ENCODE measurements around the gene CLINT1. TPM values are rescaled to one million over a fixed set of nuclear protein-coding genes. Genes with fewer than 3 reads are reported as not detected.

CLINT1 gene
- total and polyA plus RNA-seq, 2 donors, result 44.7 to 54.1 TPM

GRCh38 chr5:157764531-157764930 lies 94.4 kb downstream of the CLINT1 start:
- Histone ChIP-seq H3K27me3 (ENCODE audit: control insufficient read depth in 2 of 2, insufficient read depth in 1 of 2, low read length in 1 of 2) (no peaks in the 10 kb centered on the region), H3K27ac (ENCODE audit: low read depth in 1 of 2, low read length in 1 of 2) (no peak overlapping the region), H3K9me3 (ENCODE audit: control insufficient read depth in 2 of 2, insufficient read depth in 1 of 2, low read length in 1 of 2) (no peaks in the 10 kb centered on the region), H3K4me1 (ENCODE audit: control insufficient read depth in 2 of 2, insufficient read depth in 2 of 2, low read length in 2 of 2) (no peaks in the 10 kb centered on the region), H3K36me3 (ENCODE audit: control insufficient read depth in 2 of 2, insufficient read depth in 2 of 2, low read length in 1 of 2) (no peaks in the 10 kb centered on the region), H3K4me3 (ENCODE audit: low read length in 2 of 2) (no peak overlapping the region)
- DNase-seq (ENCODE audit: low read depth in 6 of 9, low spot score in 9 of 9), result no peak
- WGBS, result 96% methylated on average over 6 of the region's 6 CpGs

GRCh38 chr5:157761690-157762621 lies 97.0 kb downstream of the CLINT1 start:
- Histone ChIP-seq H3K9me3 (ENCODE audit: control insufficient read depth in 2 of 2, insufficient read depth in 1 of 2, low read length in 1 of 2) (no peaks in the 10 kb centered on the region), H3K4me3 (ENCODE audit: low read length in 2 of 2) (no peak overlapping the region), H3K27ac (ENCODE audit: low read depth in 1 of 2, low read length in 1 of 2) (no peak overlapping the region), H3K36me3 (ENCODE audit: control insufficient read depth in 2 of 2, insufficient read depth in 2 of 2, low read length in 1 of 2) (no peaks in the 10 kb centered on the region), H3K4me1 (ENCODE audit: control insufficient read depth in 2 of 2, insufficient read depth in 2 of 2, low read length in 2 of 2) (no peaks in the 10 kb centered on the region), H3K27me3 (ENCODE audit: control insufficient read depth in 2 of 2, insufficient read depth in 1 of 2, low read length in 1 of 2) (no peaks in the 10 kb centered on the region)
- 54% methylated on average over 10 of the region's 10 CpGs for WGBS
- DNase-seq (ENCODE audit: low read depth in 6 of 9, low spot score in 9 of 9), result peak in 6 of 9 donors; percentile 21 to 66 (median 32)

DNA sequence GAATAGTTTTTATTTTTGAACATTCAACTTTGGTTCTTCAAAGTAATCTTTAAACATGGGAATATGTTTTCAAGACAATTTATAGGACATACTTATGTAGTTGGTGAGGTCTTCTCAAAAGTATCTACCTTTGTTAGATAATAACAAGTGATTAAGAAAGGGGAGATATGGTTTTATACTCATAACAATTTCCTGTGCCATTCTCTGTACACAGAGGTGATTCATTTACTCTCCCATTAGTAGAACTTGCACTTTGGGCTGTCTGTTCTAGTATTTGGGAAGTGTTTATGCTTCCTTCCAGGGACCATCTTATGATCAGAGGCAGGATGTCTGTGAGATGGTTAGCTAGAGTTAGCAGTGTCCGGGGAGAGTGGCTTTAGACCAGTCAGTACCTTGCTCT lies 100.2 kb downstream of the CLINT1 start:
- Histone ChIP-seq H3K27ac (ENCODE audit: low read depth in 1 of 2, low read length in 1 of 2) (no peak overlapping the region), H3K36me3 (ENCODE audit: control insufficient read depth in 2 of 2, insufficient read depth in 2 of 2, low read length in 1 of 2) (peaks cover 12 to 20% of the 10 kb centered on the region in 2 donors), H3K9me3 (ENCODE audit: control insufficient read depth in 2 of 2, insufficient read depth in 1 of 2, low read length in 1 of 2) (no peaks in the 10 kb centered on the region), H3K27me3 (ENCODE audit: control insufficient read depth in 2 of 2, insufficient read depth in 1 of 2, low read length in 1 of 2) (no peaks in the 10 kb centered on the region), H3K4me1 (ENCODE audit: control insufficient read depth in 2 of 2, insufficient read depth in 2 of 2, low read length in 2 of 2) (no peaks in the 10 kb centered on the region), H3K4me3 (ENCODE audit: low read length in 2 of 2) (no peak overlapping the region)
- WGBS, result 97% methylated on average over 1 of the region's 1 CpG
- DNase-seq (ENCODE audit: low read depth in 6 of 9, low spot score in 9 of 9), result no peak

DNA sequence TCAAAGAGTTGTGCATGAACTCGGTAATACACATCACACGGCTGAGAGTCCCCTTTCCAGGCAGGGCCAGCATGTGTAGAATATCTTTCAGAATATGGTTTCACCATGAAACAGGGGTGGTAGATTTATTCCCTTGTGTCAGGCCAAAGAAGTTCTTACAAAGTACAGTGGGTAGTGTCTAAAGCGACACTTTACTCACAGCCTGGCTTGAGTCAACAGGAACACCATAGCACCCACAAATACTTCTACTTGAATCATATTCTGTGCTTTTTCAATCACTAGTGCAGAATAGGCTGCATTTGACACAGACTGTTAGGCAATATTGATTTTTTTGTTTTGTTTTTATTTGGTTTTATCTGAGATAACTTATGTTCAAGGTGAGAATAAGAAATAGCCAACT lies 102.8 kb downstream of the CLINT1 start:
- Histone ChIP-seq H3K27me3 (ENCODE audit: control insufficient read depth in 2 of 2, insufficient read depth in 1 of 2, low read length in 1 of 2) (no peaks in the 10 kb centered on the region), H3K27ac (ENCODE audit: low read depth in 1 of 2, low read length in 1 of 2) (no peak overlapping the region), H3K9me3 (ENCODE audit: control insufficient read depth in 2 of 2, insufficient read depth in 1 of 2, low read length in 1 of 2) (no peaks in the 10 kb centered on the region), H3K4me3 (ENCODE audit: low read length in 2 of 2) (no peak overlapping the region), H3K4me1 (ENCODE audit: control insufficient read depth in 2 of 2, insufficient read depth in 2 of 2, low read length in 2 of 2) (no peaks in the 10 kb centered on the region), H3K36me3 (ENCODE audit: control insufficient read depth in 2 of 2, insufficient read depth in 2 of 2, low read length in 1 of 2) (peaks cover 12 to 20% of the 10 kb centered on the region in 2 donors)
- DNase-seq (ENCODE audit: low read depth in 6 of 9, low spot score in 9 of 9), result no peak
- 98% methylated on average over 3 of the region's 3 CpGs for WGBS

- 96% methylated on average over 1 of the region's 1 CpG for WGBS
- Histone ChIP-seq H3K27me3 (ENCODE audit: control insufficient read depth in 2 of 2, insufficient read depth in 1 of 2, low read length in 1 of 2) (no peaks in the 10 kb centered on the region), H3K4me1 (ENCODE audit: control insufficient read depth in 2 of 2, insufficient read depth in 2 of 2, low read length in 2 of 2) (no peaks in the 10 kb centered on the region), H3K36me3 (ENCODE audit: control insufficient read depth in 2 of 2, insufficient read depth in 2 of 2, low read length in 1 of 2) (peaks cover 9 to 11% of the 10 kb centered on the region in 2 donors), H3K9me3 (ENCODE audit: control insufficient read depth in 2 of 2, insufficient read depth in 1 of 2, low read length in 1 of 2) (no peaks in the 10 kb centered on the region), H3K27ac (ENCODE audit: low read depth in 1 of 2, low read length in 1 of 2) (no peak overlapping the region), H3K4me3 (ENCODE audit: low read length in 2 of 2) (no peak overlapping the region)
- no peak for DNase-seq (ENCODE audit: low read depth in 6 of 9, low spot score in 9 of 9)
Observed at GRCh38 chr5:157750320-157750719, 108.6 kb downstream of the CLINT1 start.

DNA sequence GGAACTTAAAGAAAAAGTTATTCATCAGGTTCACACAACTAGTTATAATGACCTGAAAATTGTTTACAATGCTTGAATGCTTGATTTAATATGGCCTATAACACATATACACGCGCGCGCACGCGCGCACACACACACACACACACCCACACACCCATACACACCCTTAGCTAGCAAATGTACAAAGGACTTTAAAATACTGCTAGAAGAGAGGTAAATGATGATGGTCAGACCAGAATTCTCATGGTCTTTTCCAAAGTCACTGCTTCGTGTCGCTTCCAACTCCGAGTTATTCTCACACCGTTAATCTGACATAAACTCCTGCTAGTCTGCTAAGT lies 109.5 kb downstream of the CLINT1 start:
- peaks cover 0 to 6% of the 10 kb centered on the region in 2 donors for H3K4me1 ChIP-seq (ENCODE audit: control insufficient read depth in 2 of 2, insufficient read depth in 2 of 2, low read length in 2 of 2)
- no peak overlapping the region for H3K27ac ChIP-seq (ENCODE audit: low read depth in 1 of 2, low read length in 1 of 2)
- DNase-seq (ENCODE audit: low read depth in 6 of 9, low spot score in 9 of 9), result no peak
- no peaks in the 10 kb centered on the region for H3K27me3 ChIP-seq (ENCODE audit: control insufficient read depth in 2 of 2, insufficient read depth in 1 of 2, low read length in 1 of 2)
- H3K4me3 ChIP-seq (ENCODE audit: low read length in 2 of 2), result no peak overlapping the region
- WGBS, result 92% methylated on average over 11 of the region's 11 CpGs
- no peaks in the 10 kb centered on the region for H3K9me3 ChIP-seq (ENCODE audit: control insufficient read depth in 2 of 2, insufficient read depth in 1 of 2, low read length in 1 of 2)
- peaks cover 3 to 5% of the 10 kb centered on the region in 2 donors for H3K36me3 ChIP-seq (ENCODE audit: control insufficient read depth in 2 of 2, insufficient read depth in 2 of 2, low read length in 1 of 2)

GRCh38 chr5:157748760-157749461 lies 110.0 kb downstream of the CLINT1 start:
- WGBS, result 98% methylated on average over 4 of the region's 4 CpGs
- Histone ChIP-seq H3K36me3 (ENCODE audit: control insufficient read depth in 2 of 2, insufficient read depth in 2 of 2, low read length in 1 of 2) (peaks cover 1 to 2% of the 10 kb centered on the region in 2 donors), H3K4me3 (ENCODE audit: low read length in 2 of 2) (no peak overlapping the region), H3K4me1 (ENCODE audit: control insufficient read depth in 2 of 2, insufficient read depth in 2 of 2, low read length in 2 of 2) (peaks cover 0 to 10% of the 10 kb centered on the region in 2 donors), H3K27me3 (ENCODE audit: control insufficient read depth in 2 of 2, insufficient read depth in 1 of 2, low read length in 1 of 2) (no peaks in the 10 kb centered on the region), H3K9me3 (ENCODE audit: control insufficient read depth in 2 of 2, insufficient read depth in 1 of 2, low read length in 1 of 2) (no peaks in the 10 kb centered on the region), H3K27ac (ENCODE audit: low read depth in 1 of 2, low read length in 1 of 2) (no peak overlapping the region)
- DNase-seq (ENCODE audit: low read depth in 6 of 9, low spot score in 9 of 9), result no peak

- Histone ChIP-seq H3K36me3 (ENCODE audit: control insufficient read depth in 2 of 2, insufficient read depth in 2 of 2, low read length in 1 of 2) (no peaks in the 10 kb centered on the region), H3K4me3 (ENCODE audit: low read length in 2 of 2) (no peak overlapping the region), H3K4me1 (ENCODE audit: control insufficient read depth in 2 of 2, insufficient read depth in 2 of 2, low read length in 2 of 2) (peaks cover 0 to 13% of the 10 kb centered on the region in 2 donors), H3K27ac (ENCODE audit: low read depth in 1 of 2, low read length in 1 of 2) (no peak overlapping the region), H3K27me3 (ENCODE audit: control insufficient read depth in 2 of 2, insufficient read depth in 1 of 2, low read length in 1 of 2) (no peaks in the 10 kb centered on the region), H3K9me3 (ENCODE audit: control insufficient read depth in 2 of 2, insufficient read depth in 1 of 2, low read length in 1 of 2) (no peaks in the 10 kb centered on the region)
- WGBS, result 99% methylated on average over 8 of the region's 8 CpGs
- DNase-seq (ENCODE audit: low read depth in 6 of 9, low spot score in 9 of 9), result no peak
Observed at GRCh38 chr5:157747766-157748700, 110.9 kb downstream of the CLINT1 start.
